ENCODE results near the gene SPATA12. TPM values are rescaled to one million over a fixed set of nuclear protein-coding genes. Genes with fewer than 3 reads are reported as not detected.
A peak's percentile ranks its signal among the peaks of the same experiment; 100 is the strongest.

Gene SPATA12
- not detected for total RNA-seq

- DNase-seq (ENCODE audit: low spot score), result peak; percentile 88
These were observed at the start of gene SPATA12 for GRCh38 chr3:57060089-57060821. Gene SPATA12 (plus strand): TSS chr3:57060664. CDS start chr3:57073695, 13,031 bp downstream.

- DNase-seq (ENCODE audit: low spot score), result no peak
These were observed 49.4 kb upstream of the SPATA12 start for GRCh38 chr3:57011022-57011421.

- DNase-seq (ENCODE audit: low spot score), result no peak
These were observed 47.6 kb upstream of the SPATA12 start for GRCh38 chr3:57012847-57013246.

- DNase-seq (ENCODE audit: low spot score), result no peak
These were observed 45.1 kb upstream of the SPATA12 start for GRCh38 chr3:57015350-57015729.

- no peak for DNase-seq (ENCODE audit: low spot score)
These were observed 44.6 kb upstream of the SPATA12 start for GRCh38 chr3:57015912-57016311.

GRCh38 chr3:57017459-57017845 is 43.0 kb upstream of the SPATA12 start:
- DNase-seq (ENCODE audit: low spot score), result no peak

- DNase-seq (ENCODE audit: low spot score), result no peak
These were observed 42.2 kb upstream of the SPATA12 start for GRCh38 chr3:57018246-57018645.

- DNase-seq (ENCODE audit: low spot score), result no peak
These were observed 41.4 kb upstream of the SPATA12 start for GRCh38 chr3:57019057-57019456.

- no peak for DNase-seq (ENCODE audit: low spot score)
These were observed 35.2 kb upstream of the SPATA12 start for GRCh38 chr3:57025237-57025636.

GRCh38 chr3:57026944-57027343 is 33.5 kb upstream of the SPATA12 start:
- DNase-seq (ENCODE audit: low spot score), result no peak

GRCh38 chr3:57029383-57029782 is 31.1 kb upstream of the SPATA12 start:
- DNase-seq (ENCODE audit: low spot score), result no peak

GRCh38 chr3:57029924-57030323 is 30.5 kb upstream of the SPATA12 start:
- peak; percentile 61 for DNase-seq (ENCODE audit: low spot score)

- DNase-seq (ENCODE audit: low spot score), result no peak
These were observed 29.7 kb upstream of the SPATA12 start for GRCh38 chr3:57030721-57031120.

- no peak for DNase-seq (ENCODE audit: low spot score)
These were observed 28.6 kb upstream of the SPATA12 start for GRCh38 chr3:57031631-57032541.

- DNase-seq (ENCODE audit: low spot score), result no peak
These were observed 23.5 kb upstream of the SPATA12 start for GRCh38 chr3:57036952-57037351.

GRCh38 chr3:57038466-57039164 is 21.8 kb upstream of the SPATA12 start:
- no peak for DNase-seq (ENCODE audit: low spot score)

- no peak for DNase-seq (ENCODE audit: low spot score)
These were observed 18.8 kb upstream of the SPATA12 start for GRCh38 chr3:57041674-57042073.

GRCh38 chr3:57043518-57043917 is 16.9 kb upstream of the SPATA12 start:
- no peak for DNase-seq (ENCODE audit: low spot score)

GRCh38 chr3:57046101-57046765 is 14.2 kb upstream of the SPATA12 start:
- DNase-seq (ENCODE audit: low spot score), result no peak

GRCh38 chr3:57048052-57048671 is 12.3 kb upstream of the SPATA12 start:
- peak; percentile 47 for DNase-seq (ENCODE audit: low spot score)

GRCh38 chr3:57048728-57049127 is 11.7 kb upstream of the SPATA12 start:
- DNase-seq (ENCODE audit: low spot score), result peak; percentile 54

Measured in ureter (tissue), 1 donor.